GM21723 (cell line): ENCODE results near the gene CEP250.
"Not testable (repeated sequence)": the region's sequence is repeated elsewhere in the genome, so short reads cannot be mapped to it uniquely, and the experiment has no call there.

Source experiments
- ATAC-seq: cut with Tn5 transposase; IDR thresholded peaks from one replicate; pipeline ENCODE4 v1.9.1; 2021; ENCODE audit warnings: mild to moderate bottlenecking, moderate library complexity; ENCODE audit not compliant: unreplicated experiment

The CEP250 gene

DNA sequence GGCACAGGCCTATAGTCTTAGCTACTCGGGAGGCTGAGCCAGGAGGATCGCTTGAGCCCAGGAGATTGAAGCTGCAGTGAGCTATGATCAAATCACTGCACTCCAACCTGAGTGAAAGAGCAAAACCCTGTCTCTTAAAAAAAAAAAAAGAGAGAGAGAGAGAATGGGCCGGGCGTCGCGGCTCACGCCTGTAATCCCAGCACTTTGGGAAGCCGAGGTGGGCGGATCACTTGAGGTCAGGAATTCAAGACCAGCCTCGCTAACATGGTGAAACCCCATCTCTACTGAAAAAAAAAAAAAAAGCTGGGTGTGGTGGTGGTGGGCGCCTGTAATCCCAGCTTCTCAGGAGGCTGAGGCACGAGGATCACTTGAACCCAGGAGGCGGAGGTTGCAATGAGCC is 5.5 kb upstream of the CEP250 start:
- not testable (repeated sequence) for ATAC-seq

DNA sequence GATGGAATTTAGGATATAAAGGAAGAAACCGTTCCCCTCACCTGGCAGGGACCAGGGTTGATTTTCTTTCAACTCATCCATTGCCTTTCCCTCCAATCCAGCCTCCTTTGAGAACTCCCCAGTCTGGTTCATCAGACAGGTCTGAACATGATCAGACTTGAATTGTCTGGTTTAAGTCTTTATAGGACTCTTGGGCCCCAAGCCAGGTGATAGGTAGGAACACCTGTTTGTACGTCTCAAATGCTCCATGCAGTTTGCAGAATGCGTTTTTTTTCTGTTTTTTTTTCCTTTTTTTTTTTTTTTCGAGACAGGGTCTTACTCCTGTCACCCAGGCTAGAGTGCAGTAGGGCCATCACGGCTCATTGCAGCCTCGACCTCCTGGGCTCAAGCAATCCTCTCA is 4.1 kb upstream of the CEP250 start:
- ATAC-seq = no peak

- no peak for ATAC-seq
Measured at GRCh38 chr20:35453647-35454046, 1.8 kb upstream of the CEP250 start.

DNA sequence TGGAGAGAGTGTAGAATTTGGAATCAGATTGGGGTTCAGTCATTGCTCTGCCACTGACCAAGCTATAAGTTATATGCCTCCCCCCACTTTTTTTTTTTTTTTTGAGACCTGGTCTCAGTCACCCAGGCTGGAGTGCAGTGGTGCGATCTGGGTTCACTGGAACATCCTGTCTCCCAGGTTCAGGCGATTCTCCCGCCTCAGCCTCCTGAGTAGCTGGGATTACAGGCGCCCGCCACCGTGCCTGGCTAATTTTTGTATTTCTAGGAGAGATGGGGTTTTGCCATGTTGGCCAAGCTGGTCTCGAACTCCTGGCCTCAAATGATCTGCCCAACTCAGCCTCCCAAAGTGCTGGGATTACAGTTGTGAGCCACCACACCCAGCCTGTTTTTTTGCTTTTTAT is 1.3 kb downstream of the CEP250 start:
- not testable (repeated sequence) for ATAC-seq

DNA sequence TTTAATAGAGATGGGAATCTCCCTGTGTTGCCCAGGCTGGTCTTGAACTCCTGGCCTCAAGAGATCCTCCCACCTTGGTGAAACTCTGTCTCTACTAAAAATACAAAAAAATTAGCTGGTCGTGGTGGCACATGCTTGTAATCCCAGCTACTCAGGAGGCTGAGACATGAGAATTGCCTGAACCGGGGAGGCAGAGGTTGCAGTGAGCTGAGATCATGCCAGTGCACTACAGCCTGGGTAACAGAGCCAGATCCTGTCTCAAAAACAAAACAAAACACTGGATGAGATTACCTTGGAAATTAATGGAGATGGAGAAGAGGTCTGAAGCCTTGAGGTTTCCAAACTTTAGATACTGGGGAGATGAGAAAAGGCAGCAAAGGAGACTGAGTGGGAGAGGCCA is 2.1 kb downstream of the CEP250 start:
- not testable (repeated sequence) for ATAC-seq

DNA sequence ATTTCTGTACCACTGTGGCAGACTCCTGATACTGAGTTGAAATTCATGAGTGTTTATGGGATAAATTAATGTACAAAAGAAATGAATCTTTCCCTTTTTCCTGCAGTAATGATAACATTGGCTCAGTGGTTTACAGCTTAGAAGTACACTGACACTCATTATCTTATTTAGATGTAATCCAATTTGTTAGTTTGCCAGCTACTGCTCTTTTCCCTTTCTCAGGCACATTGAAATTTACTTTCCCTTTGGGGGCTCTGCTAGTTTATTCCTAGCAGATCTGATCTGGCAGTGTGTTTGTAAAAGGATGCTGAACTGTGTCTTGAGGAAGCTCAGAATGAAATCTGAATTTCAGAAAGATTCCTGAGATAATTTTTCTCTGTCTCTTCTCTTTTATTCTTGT is 3.0 kb downstream of the CEP250 start:
- ATAC-seq = no peak

DNA sequence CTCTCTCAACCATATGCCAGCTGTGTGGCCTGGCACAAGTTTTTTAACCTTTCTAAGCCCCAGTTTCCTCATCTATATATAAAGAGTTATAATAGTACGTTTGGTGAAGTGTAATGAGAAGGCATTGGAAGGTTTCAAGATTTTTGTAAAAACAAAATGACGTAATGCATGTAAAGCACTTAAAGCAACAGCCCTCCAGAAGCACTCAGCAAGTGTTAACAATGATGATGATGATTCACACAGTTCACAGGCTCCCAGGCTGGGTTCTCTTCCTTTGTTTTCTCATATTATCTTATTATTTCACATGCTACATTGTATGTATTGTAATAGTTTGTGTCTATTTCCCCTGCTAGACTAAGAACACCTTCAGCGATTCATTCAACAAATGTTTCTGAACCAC is 6.2 kb downstream of the CEP250 start:
- no peak for ATAC-seq

- ATAC-seq = no peak
Measured at GRCh38 chr20:35462351-35462750, 7.0 kb downstream of the CEP250 start.

DNA sequence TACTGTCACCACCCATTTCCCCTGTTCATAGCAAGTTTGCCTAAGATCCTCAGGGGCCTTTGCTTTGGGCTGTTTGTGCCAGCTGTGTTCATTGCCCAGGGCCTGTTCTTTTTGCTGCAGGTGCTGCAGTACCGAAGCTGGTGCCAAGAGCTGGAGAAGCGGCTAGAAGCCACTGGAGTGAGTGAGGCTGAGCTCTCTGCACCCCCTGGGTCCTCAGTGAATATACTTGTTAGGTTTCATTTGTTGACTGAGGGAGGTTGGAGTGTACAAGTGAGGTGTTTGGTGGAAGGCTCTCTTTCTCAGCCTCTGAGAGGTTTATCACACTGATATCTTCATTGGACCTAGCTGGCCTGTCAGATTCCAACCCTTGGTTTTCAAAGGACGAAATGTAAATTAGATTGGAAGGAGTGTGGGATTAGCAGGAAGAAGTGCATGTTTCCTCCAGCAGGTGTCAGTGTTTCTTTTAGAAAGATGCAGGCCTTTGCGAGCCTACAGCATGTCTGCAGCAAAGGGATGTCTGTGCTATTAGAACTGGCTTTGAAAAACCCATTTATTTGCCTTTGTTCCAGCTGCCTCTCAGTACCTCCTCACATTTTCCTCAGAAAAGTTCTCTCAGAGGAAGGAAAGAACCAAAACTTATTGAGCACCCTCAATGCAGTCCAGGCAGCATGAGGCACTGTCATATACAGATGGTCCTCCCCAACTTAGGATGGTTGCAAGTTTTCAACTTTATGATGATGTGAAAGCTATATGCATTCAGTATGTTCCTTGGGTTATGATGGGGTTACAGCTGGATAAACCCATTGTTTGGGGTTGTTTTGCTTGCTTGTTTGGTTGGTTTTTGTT is 8.3 kb downstream of the CEP250 start:
- ATAC-seq = no peak

- ATAC-seq = no peak
Measured at GRCh38 chr20:35465976-35466375, 10.6 kb downstream of the CEP250 start.

- ATAC-seq = no peak
Measured at GRCh38 chr20:35466856-35467255, 11.5 kb downstream of the CEP250 start.

GRCh38 chr20:35467339-35468224 is 12.2 kb downstream of the CEP250 start:
- no peak for ATAC-seq

DNA sequence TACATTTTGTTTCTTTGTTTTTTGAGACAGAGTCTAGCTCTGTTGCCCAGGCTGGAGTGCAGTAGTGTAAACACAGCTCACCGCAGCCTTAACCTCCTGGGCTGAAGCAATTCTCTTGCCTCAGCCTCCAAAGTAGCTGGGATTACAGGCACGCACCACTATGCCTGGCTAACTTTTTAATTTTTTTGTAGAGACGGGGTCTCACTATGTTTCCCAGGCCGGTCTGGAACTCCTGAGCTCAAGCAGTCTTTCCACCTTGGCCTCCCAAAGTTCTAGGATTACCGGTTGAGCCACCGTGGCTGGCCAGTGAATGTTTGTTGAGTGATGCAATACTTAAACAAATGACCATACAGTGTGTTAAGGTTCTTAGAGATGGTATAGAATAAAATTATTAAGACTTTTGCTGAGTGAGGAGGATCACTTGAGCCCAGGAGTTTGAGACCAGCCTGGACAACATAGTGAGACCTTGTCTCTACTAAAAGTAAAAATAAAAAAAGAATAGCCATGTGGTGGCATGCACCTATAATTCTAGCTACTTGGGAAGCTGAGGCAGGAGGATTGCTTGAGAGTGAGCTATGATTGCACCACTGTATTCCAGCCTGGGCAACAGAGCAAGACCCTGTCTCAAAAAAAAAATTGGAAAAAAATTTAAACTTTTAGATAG is 13.4 kb downstream of the CEP250 start:
- ATAC-seq = no peak

DNA sequence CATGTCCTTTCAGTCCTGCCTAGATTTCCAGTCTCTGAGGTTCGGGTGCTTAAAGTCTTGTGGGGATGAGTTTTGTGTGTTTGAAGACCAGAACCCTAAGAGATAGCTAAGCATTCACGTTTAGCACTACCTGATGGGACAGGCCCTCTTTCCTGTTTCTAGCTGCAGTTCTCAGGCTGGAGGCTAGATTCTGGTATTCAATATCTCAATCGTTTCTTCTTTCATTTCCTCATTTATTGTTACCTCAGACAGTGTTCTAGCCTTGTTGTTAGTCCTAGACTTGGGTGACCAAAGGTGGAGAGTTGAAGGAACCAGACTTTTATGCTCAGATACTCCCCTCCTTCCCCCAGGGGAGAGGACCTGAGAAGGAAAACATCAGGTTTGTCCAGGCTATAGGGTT is 16.8 kb downstream of the CEP250 start:
- ATAC-seq = no peak

- no peak for ATAC-seq
Measured at GRCh38 chr20:35473684-35474083, 18.3 kb downstream of the CEP250 start.

DNA sequence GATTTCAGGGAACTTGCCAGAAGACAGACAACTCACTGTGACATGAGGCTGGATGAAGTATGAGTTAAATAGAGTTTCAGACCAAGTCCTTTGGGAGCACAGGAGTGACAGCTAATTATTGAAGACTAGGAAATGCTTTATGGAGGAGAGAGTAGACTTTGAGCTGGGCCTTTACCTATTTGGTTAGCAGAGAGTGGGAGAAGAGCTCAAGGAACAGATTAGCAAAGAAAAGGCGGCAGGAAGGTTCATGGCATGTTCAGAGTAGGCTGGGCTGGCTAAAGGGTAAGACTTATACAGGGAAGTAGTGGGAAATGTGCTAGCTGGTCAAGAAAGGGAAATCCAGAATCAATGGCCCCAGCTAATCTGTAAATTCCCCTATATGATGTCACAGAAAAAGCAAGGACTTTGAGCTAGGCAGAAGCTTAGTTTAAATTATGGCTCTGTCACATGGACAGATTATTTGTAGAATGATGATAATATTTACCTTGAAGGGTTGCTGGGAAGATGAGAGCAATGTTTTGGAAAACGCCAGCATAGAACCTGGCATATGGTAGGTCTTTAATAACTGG is 19.0 kb downstream of the CEP250 start:
- ATAC-seq = no peak

GRCh38 chr20:35476288-35476687 is 20.9 kb downstream of the CEP250 start:
- no peak for ATAC-seq

- ATAC-seq = no peak
Measured at GRCh38 chr20:35478804-35479472, 23.5 kb downstream of the CEP250 start.

DNA sequence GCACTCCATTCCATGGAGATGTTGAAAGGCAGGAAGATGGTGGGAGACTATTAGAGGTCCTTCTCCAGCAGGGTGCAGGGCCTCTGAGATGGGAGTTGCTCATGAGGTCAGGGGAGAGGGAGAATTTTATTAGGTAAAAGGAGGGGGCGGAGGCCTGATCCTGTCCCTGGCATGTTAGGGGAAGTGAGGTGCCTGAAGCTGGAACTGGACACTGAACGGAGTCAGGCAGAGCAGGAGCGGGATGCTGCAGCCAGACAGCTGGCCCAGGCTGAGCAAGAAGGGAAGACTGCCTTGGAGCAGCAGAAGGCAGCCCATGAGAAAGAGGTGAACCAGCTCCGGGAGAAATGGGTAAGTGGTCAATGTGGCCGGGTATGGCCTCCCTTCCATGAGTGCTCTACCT is 24.4 kb downstream of the CEP250 start:
- no peak for ATAC-seq

DNA sequence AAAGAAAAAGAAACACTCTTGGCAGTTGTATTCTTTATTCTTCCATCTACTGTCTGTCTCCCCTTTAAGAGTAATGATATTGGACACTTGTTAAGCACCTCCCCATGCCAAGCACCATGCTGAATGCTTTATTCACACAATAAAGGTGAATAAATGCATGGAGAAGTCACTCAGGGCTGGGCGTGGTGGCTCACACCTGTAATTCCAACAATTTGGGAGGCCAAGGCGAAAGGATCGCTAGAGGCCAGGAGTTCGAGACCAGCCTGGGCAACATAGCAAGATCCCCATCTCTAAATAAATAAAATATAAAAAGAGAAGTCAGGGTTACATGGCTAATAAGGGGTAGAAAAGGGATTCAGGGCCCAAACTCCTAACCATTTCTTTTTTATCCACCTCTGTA is 32.1 kb downstream of the CEP250 start:
- ATAC-seq = no peak

- no peak for ATAC-seq
Measured at GRCh38 chr20:35489717-35490116, 34.3 kb downstream of the CEP250 start.
